GM12864 (cell line): ENCODE data around the gene AGFG2.
A peak's percentile ranks its signal among the peaks of the same experiment; 100 is the strongest.

Source experiments
- DNase-seq: peaks from one replicate; pipeline ENCODE4 v3.0.0-alpha.2; 2011; ENCODE audit warnings: low read depth
- H3K4me3 ChIP-seq: 2 replicates; pipeline ENCODE4 v1.5.1; 2011; ENCODE audit warnings: mild to moderate bottlenecking, low read depth, low read length, control low read depth
- TF ChIP-seq, protein P1 (sequence below): IDR thresholded peaks from 2 replicates; pipeline ENCODE4 v1.5.1; 2011; ENCODE audit warnings: low read depth, mild to moderate bottlenecking, moderate library complexity, low read length, control low read depth, inconsistent platforms; ENCODE audit errors: missing control alignments

AGFG2 gene

DNA sequence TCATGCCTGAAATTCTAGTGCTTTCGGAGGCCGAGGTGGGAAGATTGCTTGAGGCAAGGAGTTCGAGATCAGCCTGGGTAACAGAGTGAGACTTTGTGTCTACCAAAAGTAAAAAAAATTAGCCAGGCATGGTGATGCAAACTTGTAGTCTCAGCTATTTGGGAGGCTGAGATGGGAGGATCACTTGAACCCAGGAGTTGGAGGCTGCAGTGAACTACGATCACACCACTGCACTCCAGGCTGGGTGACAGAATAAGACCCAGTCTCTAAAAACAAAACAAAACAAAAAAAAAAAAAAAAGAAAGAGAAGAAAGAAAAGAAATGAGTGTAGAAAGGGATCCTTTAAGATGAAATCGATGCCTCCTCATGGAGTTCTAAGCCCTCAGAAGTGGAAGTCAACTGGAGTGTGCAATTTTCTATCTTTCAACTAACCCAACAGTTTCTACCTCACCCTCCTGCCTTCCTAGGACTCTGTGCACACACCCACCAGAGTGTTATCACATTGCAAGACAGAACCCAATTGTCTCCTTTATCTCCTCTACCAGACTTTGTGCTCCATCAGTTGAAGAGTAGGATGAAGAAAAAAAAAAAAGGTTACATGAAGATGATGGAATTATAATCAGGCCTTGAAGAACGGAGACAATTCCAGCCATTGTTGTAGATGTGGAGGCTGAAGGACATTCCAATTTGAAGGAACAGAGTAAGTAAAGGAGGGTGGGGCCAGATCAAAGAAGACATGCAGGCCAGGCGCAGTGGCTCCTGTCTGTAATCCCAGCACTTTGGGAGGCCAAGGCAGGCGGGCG lies 28.4 kb upstream of the AGFG2 start:
- DNase-seq, result no peak
- TF ChIP-seq, protein P1, sequence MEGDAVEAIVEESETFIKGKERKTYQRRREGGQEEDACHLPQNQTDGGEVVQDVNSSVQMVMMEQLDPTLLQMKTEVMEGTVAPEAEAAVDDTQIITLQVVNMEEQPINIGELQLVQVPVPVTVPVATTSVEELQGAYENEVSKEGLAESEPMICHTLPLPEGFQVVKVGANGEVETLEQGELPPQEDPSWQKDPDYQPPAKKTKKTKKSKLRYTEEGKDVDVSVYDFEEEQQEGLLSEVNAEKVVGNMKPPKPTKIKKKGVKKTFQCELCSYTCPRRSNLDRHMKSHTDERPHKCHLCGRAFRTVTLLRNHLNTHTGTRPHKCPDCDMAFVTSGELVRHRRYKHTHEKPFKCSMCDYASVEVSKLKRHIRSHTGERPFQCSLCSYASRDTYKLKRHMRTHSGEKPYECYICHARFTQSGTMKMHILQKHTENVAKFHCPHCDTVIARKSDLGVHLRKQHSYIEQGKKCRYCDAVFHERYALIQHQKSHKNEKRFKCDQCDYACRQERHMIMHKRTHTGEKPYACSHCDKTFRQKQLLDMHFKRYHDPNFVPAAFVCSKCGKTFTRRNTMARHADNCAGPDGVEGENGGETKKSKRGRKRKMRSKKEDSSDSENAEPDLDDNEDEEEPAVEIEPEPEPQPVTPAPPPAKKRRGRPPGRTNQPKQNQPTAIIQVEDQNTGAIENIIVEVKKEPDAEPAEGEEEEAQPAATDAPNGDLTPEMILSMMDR, result no peak
- no peak overlapping the region for H3K4me3 ChIP-seq

DNA sequence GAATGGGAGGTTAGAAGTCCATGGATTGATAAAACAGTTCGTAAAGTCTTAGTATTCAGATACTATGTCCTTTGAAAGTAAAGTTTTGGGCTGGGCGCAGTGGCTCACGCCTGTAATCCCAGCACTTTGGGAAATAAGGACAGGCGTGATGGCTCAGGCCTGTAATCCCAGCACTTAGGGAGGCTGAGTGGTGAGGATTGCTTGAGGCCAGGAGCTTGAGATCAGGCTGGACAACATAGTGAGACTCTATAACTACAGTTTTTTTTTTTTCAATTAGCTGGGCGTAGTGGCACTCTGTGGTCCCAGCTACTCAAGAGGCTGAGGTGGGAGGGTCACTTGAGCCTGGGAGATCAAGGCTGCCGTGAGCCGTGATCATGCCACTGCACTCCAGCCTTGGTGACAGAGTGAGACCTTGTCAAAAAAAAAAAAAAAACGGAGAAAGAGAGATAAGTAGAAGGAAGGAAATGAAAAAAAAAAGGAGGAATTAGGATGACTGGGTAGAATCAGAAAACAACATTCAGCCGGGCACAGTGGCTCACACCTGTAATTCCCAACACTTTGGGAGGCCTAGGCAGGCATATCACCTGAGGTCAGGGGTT lies 25.7 kb upstream of the AGFG2 start:
- H3K4me3 ChIP-seq, result no peak overlapping the region
- TF ChIP-seq, protein P1, result no peak
- DNase-seq, result no peak

DNA sequence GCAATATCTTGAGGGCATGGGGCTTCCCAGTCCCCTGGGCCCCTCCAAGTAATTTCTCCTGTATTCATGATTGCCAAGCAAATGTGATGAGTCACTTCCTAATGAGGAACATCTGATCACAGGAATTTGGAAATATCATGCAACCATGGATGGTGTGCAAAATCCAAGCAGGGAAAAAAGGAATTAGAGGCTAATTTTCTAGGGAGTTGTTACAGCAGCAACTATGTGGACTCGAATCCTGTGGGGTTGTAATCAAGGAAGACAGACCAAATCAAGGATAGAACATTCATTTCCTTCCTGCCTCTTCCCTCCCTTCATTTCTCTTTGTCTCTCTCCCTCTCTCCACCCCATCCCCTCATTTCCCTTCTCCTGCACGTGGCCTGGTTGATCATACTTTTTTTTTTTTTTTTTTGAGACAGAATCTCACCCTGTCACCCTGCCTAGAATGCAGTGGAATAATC lies 23.9 kb upstream of the AGFG2 start:
- H3K4me3 ChIP-seq, result no peak overlapping the region
- no peak for DNase-seq
- TF ChIP-seq, protein P1, result no peak

DNA sequence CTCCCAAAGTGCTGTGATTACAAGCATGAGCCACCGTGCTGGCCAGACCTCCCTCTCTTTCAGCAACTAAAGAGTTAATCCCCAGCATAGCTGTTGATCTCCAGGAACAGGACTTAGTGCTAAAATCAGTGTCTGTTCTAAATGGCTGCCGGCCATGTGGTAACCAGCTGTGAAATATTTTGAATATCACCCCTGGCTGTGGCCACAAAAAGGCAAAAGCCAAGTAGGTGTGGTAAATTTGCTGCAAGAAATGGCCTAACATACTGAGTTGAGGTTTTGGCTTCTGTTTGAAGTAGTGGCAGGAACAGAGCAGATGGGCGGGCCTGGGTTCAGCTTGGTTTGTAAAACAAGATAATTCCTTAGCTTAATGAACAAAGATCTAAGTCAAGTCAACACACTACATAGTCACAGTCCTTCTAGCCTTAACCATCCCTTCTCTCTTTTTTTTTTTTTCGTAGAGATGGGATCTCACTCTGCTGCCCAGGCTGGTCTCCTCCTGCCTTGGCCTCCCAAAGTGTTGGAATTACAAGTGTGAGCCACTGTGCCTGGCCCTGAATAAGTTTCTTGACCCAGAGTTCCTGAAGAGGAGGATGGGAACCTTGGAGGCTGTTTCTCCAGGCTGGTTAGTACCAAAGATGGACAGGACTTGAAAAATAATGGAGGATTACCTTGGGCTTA lies 22.7 kb upstream of the AGFG2 start:
- DNase-seq, result peak; percentile 72
- TF ChIP-seq, protein P1, result no peak
- no peak overlapping the region for H3K4me3 ChIP-seq

DNA sequence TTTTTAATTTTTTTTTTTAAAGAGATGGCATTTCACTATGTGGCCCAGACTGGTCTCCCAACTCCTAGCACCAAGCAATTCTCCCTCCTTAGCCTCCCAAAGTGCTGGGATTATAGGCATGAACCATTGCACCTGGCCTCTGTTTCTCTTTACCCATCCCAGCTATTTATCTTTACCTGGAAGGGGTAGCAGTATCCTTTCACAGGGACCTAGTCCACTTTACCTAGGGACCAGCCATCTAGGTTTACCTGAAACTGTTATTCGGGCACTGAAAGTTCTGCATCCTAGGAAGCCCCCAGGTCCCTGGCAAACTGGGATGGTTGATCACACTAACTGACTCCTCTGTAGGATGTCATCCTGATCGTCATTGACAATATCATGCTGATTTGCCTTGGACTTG lies 21.7 kb upstream of the AGFG2 start:
- TF ChIP-seq, protein P1, result no peak
- DNase-seq, result no peak
- no peak overlapping the region for H3K4me3 ChIP-seq

DNA sequence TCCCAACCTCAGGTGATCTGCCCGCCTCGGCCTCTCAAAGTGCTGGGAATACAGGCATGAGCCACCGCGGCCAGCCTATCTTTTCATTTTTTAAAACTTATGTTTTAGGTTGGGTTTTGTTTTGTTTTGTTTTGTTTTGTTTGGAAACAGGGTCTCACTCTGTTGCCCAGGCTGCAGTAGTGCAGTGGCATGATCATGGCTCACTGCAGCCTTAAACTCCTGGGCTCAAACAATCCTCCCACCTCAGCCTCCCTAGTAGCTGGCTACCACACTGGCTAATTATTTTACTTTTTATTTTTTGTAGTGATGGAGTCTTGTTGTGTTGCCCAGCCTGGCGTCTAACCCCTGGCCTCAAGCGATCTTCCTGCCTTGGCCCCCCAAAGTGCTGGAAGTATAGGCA lies 19.4 kb upstream of the AGFG2 start:
- TF ChIP-seq, protein P1, result no peak
- no peak overlapping the region for H3K4me3 ChIP-seq
- no peak for DNase-seq
